ENCODE measurements around the gene SSC4D.
"Not testable (repeated sequence)": the region's sequence is repeated elsewhere in the genome, so short reads cannot be mapped to it uniquely, and the experiment has no call there.

SSC4D gene

GRCh38 chr7:76437873-76438272 lies 28.4 kb upstream of the SSC4D start:
- intact Hi-C loops (cut with DNase I; ENCODE audit: low total_unique reads): not testable (repeated sequence)
- peak; percentile 29 to 35 for TF ChIP-seq CTCF (IDR thresholded peaks at IDR 0.05)

GRCh38 chr7:76430836-76431235 lies 21.3 kb upstream of the SSC4D start:
- Histone ChIP-seq H3K9me3 (no peaks in the 10 kb centered on the region), H3K27ac (no peak overlapping the region), H3K4me3 (no peak overlapping the region), H3K4me1 (no peaks in the 10 kb centered on the region), H3K36me3 (peaks cover 0 to 5% (median 0%) of the 10 kb centered on the region in 3 donors), H3K27me3 (no peaks in the 10 kb centered on the region)
- peak in 1 of 2 donors; percentile 47 for DNase-seq
- intact Hi-C loops (cut with DNase I; ENCODE audit: low total_unique reads): no loop called here
- TF ChIP-seq CTCF (IDR thresholded peaks at IDR 0.05): no peak

More at GRCh38 chr7:76437873-76438272, 28.4 kb upstream of the SSC4D start:
- not testable (repeated sequence) for H3K36me3 ChIP-seq, H3K4me1 ChIP-seq, H3K9me3 ChIP-seq, H3K4me3 ChIP-seq, H3K27me3 ChIP-seq, H3K27ac ChIP-seq
- peak; percentile 64 to 86 for DNase-seq

- no peak for TF ChIP-seq CTCF (IDR thresholded peaks at IDR 0.05)
- no peaks in the 10 kb centered on the region for H3K9me3 ChIP-seq
- no peak overlapping the region for H3K27ac ChIP-seq
- intact Hi-C loops (cut with DNase I; ENCODE audit: low total_unique reads): no loop called here
- H3K4me3 ChIP-seq: no peak overlapping the region
- H3K36me3 ChIP-seq: no peaks in the 10 kb centered on the region
- peaks cover 0 to 6% of the 10 kb centered on the region in 2 donors for H3K27me3 ChIP-seq
- H3K4me1 ChIP-seq: no peaks in the 10 kb centered on the region
- DNase-seq: peak in 1 of 2 donors; percentile 28
Measured at GRCh38 chr7:76430211-76430610, 20.7 kb upstream of the SSC4D start.

- H3K9me3 ChIP-seq: no peaks in the 10 kb centered on the region
- intact Hi-C loops (cut with DNase I; ENCODE audit: low total_unique reads): no loop called here
- H3K4me3 ChIP-seq: no peak overlapping the region
- TF ChIP-seq CTCF (IDR thresholded peaks at IDR 0.05): no peak
- H3K27me3 ChIP-seq: peaks cover 0 to 13% of the 10 kb centered on the region in 2 donors
- no peak overlapping the region for H3K27ac ChIP-seq
- no peaks in the 10 kb centered on the region for H3K36me3 ChIP-seq
- no peaks in the 10 kb centered on the region for H3K4me1 ChIP-seq
- DNase-seq: peak; percentile 37 to 60
Measured at GRCh38 chr7:76428868-76429805, 19.6 kb upstream of the SSC4D start.

- no peak for TF ChIP-seq CTCF (IDR thresholded peaks at IDR 0.05)
- intact Hi-C loops (cut with DNase I; ENCODE audit: low total_unique reads): no loop called here
- Histone ChIP-seq H3K4me1 (no peaks in the 10 kb centered on the region), H3K27ac (no peak overlapping the region), H3K9me3 (no peaks in the 10 kb centered on the region), H3K27me3 (peaks cover 0 to 15% of the 10 kb centered on the region in 2 donors), H3K36me3 (no peaks in the 10 kb centered on the region), H3K4me3 (no peak overlapping the region)
- DNase-seq: no peak
Measured at GRCh38 chr7:76428149-76428823, 18.8 kb upstream of the SSC4D start.
